ENCODE measurements around the gene MTA3. TPM values are rescaled to one million over a fixed set of nuclear protein-coding genes. Genes with fewer than 3 reads are reported as not detected.

The MTA3 gene
- total RNA-seq, 2 donors from 2014 or later: 18.7 to 21.2 TPM

DNA sequence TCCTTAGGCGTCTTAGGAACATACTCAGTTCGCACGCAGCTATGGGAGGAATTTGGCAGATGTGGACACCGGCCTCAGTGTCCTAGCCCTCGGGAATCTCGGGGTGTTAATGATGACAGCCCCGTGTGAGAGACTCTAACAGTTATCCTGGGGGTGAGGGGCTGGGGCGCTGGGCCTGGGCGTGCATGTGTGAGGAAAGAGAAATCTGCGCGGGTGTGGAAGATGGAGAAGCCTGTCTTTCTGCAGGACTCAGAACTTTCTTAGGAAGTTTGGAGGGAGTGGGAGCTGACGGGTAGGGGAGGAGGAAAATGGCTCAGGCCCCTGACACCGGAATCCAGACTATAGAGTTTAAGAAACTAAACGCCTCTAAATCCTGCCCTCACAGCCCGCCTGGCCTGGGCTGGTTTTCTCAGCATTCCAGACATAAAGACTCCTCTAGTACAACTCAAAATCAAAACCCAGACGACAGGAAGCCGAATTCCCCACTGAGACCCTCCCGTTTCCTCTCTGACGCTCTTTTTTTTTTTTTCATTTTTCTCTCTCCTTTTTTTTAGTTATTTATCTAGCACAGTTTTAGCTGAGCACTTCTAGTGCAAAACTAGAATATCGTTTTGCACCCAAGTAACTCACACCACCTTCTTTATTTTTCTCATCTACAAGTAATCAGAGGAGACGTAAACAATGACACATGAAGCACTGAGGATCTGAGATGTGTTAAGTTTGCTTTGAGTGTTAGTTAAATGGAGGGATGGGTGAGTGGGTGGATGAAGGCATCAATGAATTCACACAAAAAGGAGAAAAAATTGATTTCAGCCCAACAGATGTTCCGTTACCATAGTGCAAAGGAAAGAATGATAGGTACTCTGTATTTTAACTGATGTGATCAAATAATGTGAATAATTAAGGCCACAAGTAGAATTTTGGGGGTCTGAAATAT, 225.2 kb downstream of the MTA3 start:
- no peak overlapping the region for H3K27ac Mint-ChIP-seq
- no peak for ATAC-seq
- H3K9me3 Mint-ChIP-seq: no peaks in the 10 kb centered on the region

GRCh38 chr2:42794271-42795046, 226.0 kb downstream of the MTA3 start:
- Mint-ChIP-seq H3K36me3 (no peaks in the 10 kb centered on the region), H3K4me1 (ENCODE audit: low read depth in 2 of 2) (peaks cover 11 to 14% of the 10 kb centered on the region in 2 donors), H3K9me3 (no peaks in the 10 kb centered on the region), H3K27me3 (peaks cover 40 to 49% of the 10 kb centered on the region in 2 donors), H3K4me3 (no peak overlapping the region), H3K27ac (no peak overlapping the region)
- DNase-seq (ENCODE audit: low spot score) (no peak), ATAC-seq (no peak)

More for the DNA sequence above, 225.2 kb downstream of the MTA3 start:
- no peak for DNase-seq (ENCODE audit: low spot score)
- H3K27me3 Mint-ChIP-seq: peaks cover 40 to 49% of the 10 kb centered on the region in 2 donors
- peak overlapping the region; percentile 19 for H3K4me3 Mint-ChIP-seq
- peaks cover 13 to 14% of the 10 kb centered on the region in 2 donors for H3K4me1 Mint-ChIP-seq (ENCODE audit: low read depth in 2 of 2)
- H3K36me3 Mint-ChIP-seq: no peaks in the 10 kb centered on the region

- peaks cover 35 to 49% of the 10 kb centered on the region in 2 donors for H3K27me3 Mint-ChIP-seq
- H3K36me3 Mint-ChIP-seq: no peaks in the 10 kb centered on the region
- no peak overlapping the region for H3K27ac Mint-ChIP-seq
- H3K9me3 Mint-ChIP-seq: no peaks in the 10 kb centered on the region
- H3K4me3 Mint-ChIP-seq: no peak overlapping the region
- DNase-seq (ENCODE audit: low spot score) (no peak), ATAC-seq (no peak)
- peaks cover 11 to 14% of the 10 kb centered on the region in 2 donors for H3K4me1 Mint-ChIP-seq (ENCODE audit: low read depth in 2 of 2)
These were observed 226.8 kb downstream of the MTA3 start for GRCh38 chr2:42795275-42795674.

DNA sequence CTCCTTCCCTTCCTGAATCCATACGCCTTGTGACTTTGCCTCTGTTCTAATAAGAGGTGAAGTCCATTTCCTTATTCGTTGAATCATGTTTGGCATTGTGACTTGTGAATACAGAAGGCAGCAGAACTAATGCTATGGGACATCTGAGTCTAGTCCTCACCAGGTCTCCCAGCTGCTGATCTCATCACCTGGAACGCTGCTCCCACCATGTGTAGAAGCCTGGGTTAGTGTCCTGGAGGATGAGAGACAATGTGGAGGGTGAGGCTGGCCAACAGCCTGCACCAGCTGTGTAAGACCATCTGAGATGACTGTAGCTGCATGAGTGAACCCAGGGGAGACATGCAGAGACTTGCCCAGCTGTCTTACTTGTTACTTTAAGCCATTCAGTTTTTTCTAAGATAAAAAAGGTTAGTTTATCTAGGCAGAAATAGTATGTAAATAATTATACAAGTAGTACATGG, 227.4 kb downstream of the MTA3 start:
- Mint-ChIP-seq H3K27me3 (peaks cover 32 to 47% of the 10 kb centered on the region in 2 donors), H3K4me3 (no peak overlapping the region)

GRCh38 chr2:42796427-42797248, 228.2 kb downstream of the MTA3 start:
- peak overlapping the region in 1 of 2 donors; percentile 63 for H3K27ac Mint-ChIP-seq
- peaks cover 28 to 43% of the 10 kb centered on the region in 2 donors for H3K27me3 Mint-ChIP-seq
- H3K4me1 Mint-ChIP-seq (ENCODE audit: low read depth in 2 of 2): peaks cover 8 to 11% of the 10 kb centered on the region in 2 donors
- no peaks in the 10 kb centered on the region for H3K9me3 Mint-ChIP-seq
- no peak for DNase-seq (ENCODE audit: low spot score)
- H3K36me3 Mint-ChIP-seq: no peaks in the 10 kb centered on the region
- peak overlapping the region; percentile 70 for H3K4me3 Mint-ChIP-seq
- ATAC-seq: no peak

More for the DNA sequence above, 227.4 kb downstream of the MTA3 start:
- peak overlapping the region in 1 of 2 donors; percentile 63 for H3K27ac Mint-ChIP-seq
- peaks cover 11 to 14% of the 10 kb centered on the region in 2 donors for H3K4me1 Mint-ChIP-seq (ENCODE audit: low read depth in 2 of 2)
- no peaks in the 10 kb centered on the region for H3K9me3 Mint-ChIP-seq
- H3K36me3 Mint-ChIP-seq: no peaks in the 10 kb centered on the region
- no peak for DNase-seq (ENCODE audit: low spot score)
- no peak for ATAC-seq

- DNase-seq (ENCODE audit: low spot score): no peak
- Mint-ChIP-seq H3K27ac (no peak overlapping the region), H3K4me1 (ENCODE audit: low read depth in 2 of 2) (peaks cover 4 to 6% of the 10 kb centered on the region in 2 donors), H3K27me3 (peaks cover 26 to 43% of the 10 kb centered on the region in 2 donors), H3K9me3 (no peaks in the 10 kb centered on the region), H3K4me3 (no peak overlapping the region), H3K36me3 (no peaks in the 10 kb centered on the region)
- ATAC-seq: no peak
These were observed 228.8 kb downstream of the MTA3 start for GRCh38 chr2:42797281-42797680.

- no peak overlapping the region for H3K4me3 Mint-ChIP-seq
- H3K27ac Mint-ChIP-seq: no peak overlapping the region
- peaks cover 27 to 40% of the 10 kb centered on the region in 2 donors for H3K27me3 Mint-ChIP-seq
- H3K36me3 Mint-ChIP-seq: no peaks in the 10 kb centered on the region
- DNase-seq (ENCODE audit: low spot score) (no peak), ATAC-seq (no peak)
- no peaks in the 10 kb centered on the region for H3K9me3 Mint-ChIP-seq
- peaks cover 0 to 6% of the 10 kb centered on the region in 2 donors for H3K4me1 Mint-ChIP-seq (ENCODE audit: low read depth in 2 of 2)
These were observed 231.4 kb downstream of the MTA3 start for GRCh38 chr2:42799881-42800280.

GRCh38 chr2:42800461-42800962, 232.1 kb downstream of the MTA3 start:
- Mint-ChIP-seq H3K27ac (no peak overlapping the region), H3K27me3 (peaks cover 26 to 34% of the 10 kb centered on the region in 2 donors), H3K4me1 (ENCODE audit: low read depth in 2 of 2) (peaks cover 0 to 6% of the 10 kb centered on the region in 2 donors), H3K9me3 (no peaks in the 10 kb centered on the region), H3K4me3 (no peak overlapping the region), H3K36me3 (no peaks in the 10 kb centered on the region)
- DNase-seq (ENCODE audit: low spot score): no peak
- ATAC-seq: no peak

GRCh38 chr2:42800981-42801380, 232.5 kb downstream of the MTA3 start:
- Mint-ChIP-seq H3K36me3 (no peaks in the 10 kb centered on the region), H3K27me3 (peaks cover 23 to 30% of the 10 kb centered on the region in 2 donors), H3K4me1 (ENCODE audit: low read depth in 2 of 2) (peaks cover 0 to 6% of the 10 kb centered on the region in 2 donors), H3K9me3 (no peaks in the 10 kb centered on the region), H3K4me3 (no peak overlapping the region), H3K27ac (no peak overlapping the region)
- no peak for ATAC-seq
- no peak for DNase-seq (ENCODE audit: low spot score)

GRCh38 chr2:42801381-42801780, 232.9 kb downstream of the MTA3 start:
- Mint-ChIP-seq H3K36me3 (no peaks in the 10 kb centered on the region), H3K27me3 (peaks cover 21 to 27% of the 10 kb centered on the region in 2 donors), H3K27ac (no peak overlapping the region), H3K9me3 (no peaks in the 10 kb centered on the region), H3K4me1 (ENCODE audit: low read depth in 2 of 2) (peaks cover 0 to 3% of the 10 kb centered on the region in 2 donors), H3K4me3 (no peak overlapping the region)
- DNase-seq (ENCODE audit: low spot score) (no peak), ATAC-seq (no peak)

GRCh38 chr2:42802150-42802549, 233.7 kb downstream of the MTA3 start:
- Mint-ChIP-seq H3K9me3 (no peaks in the 10 kb centered on the region), H3K4me1 (ENCODE audit: low read depth in 2 of 2) (no peaks in the 10 kb centered on the region), H3K27me3 (peaks cover 18 to 23% of the 10 kb centered on the region in 2 donors), H3K36me3 (no peaks in the 10 kb centered on the region), H3K4me3 (no peak overlapping the region), H3K27ac (no peak overlapping the region)
- ATAC-seq (no peak), DNase-seq (ENCODE audit: low spot score) (no peak)

GRCh38 chr2:42804338-42804737, 235.9 kb downstream of the MTA3 start:
- Mint-ChIP-seq H3K27ac (no peak overlapping the region), H3K9me3 (no peaks in the 10 kb centered on the region), H3K4me3 (no peak overlapping the region), H3K36me3 (no peaks in the 10 kb centered on the region), H3K4me1 (ENCODE audit: low read depth in 2 of 2) (peaks cover 0 to 4% of the 10 kb centered on the region in 2 donors), H3K27me3 (peaks cover 18 to 23% of the 10 kb centered on the region in 2 donors)
- DNase-seq (ENCODE audit: low spot score) (no peak), ATAC-seq (peak; percentile 44 to 49)

- Mint-ChIP-seq H3K4me3 (no peak overlapping the region), H3K27me3 (peaks cover 18 to 23% of the 10 kb centered on the region in 2 donors), H3K9me3 (no peaks in the 10 kb centered on the region), H3K4me1 (ENCODE audit: low read depth in 2 of 2) (peaks cover 0 to 4% of the 10 kb centered on the region in 2 donors), H3K36me3 (no peaks in the 10 kb centered on the region), H3K27ac (no peak overlapping the region)
- DNase-seq (ENCODE audit: low spot score): no peak
- no peak for ATAC-seq
These were observed 236.5 kb downstream of the MTA3 start for GRCh38 chr2:42804891-42805290.

Measured in natural killer cell treated with Interleukin-12 subunit alpha and Interleukin-12 subunit beta and Interleukin-15 and Interleukin-18, amount 100 ng/mL, for 72 hours (primary cell).